D721Med (cell line): ENCODE data around the gene TNP2.

Source experiments
- DNase-seq: peaks from one replicate; pipeline ENCODE4 v3.0.0; 2011; ENCODE audit warnings: low spot score; ENCODE audit not compliant: insufficient read length
- FAIRE-seq: peaks from 2 replicates; lab custom pipeline; 2011; peaks lifted over from hg19 to GRCh38; lab: Jason Lieb, UNC
- TF ChIP-seq, protein P1 (sequence below): IDR thresholded peaks from 2 replicates; pipeline ENCODE4 v1.5.1; 2012; ENCODE audit warnings: mild to moderate bottlenecking, control low read depth; ENCODE audit not compliant: insufficient read depth; ENCODE audit errors: missing control alignments

TNP2 gene

DNA sequence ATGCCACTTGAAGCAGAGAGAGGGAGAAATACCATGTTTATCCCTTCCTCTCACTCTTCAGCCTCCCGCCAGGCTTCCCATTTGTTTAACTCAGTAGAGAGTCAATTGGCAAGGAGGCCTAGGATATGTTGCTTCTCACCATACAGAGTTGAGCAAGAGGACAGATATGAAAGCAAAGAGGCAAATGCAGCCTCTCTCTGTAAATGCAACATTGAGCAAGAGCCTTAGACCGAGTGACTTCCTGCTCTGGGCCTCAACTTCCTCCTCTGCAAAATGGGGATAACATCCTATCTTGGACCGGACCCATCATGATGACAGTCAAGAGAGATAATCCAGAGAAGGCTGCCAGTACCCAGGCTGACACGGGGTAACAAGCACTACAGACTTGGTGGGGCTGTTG is 49.9 kb downstream of the TNP2 start:
- DNase-seq: no peak
- FAIRE-seq: no peak
- TF ChIP-seq, protein P1, sequence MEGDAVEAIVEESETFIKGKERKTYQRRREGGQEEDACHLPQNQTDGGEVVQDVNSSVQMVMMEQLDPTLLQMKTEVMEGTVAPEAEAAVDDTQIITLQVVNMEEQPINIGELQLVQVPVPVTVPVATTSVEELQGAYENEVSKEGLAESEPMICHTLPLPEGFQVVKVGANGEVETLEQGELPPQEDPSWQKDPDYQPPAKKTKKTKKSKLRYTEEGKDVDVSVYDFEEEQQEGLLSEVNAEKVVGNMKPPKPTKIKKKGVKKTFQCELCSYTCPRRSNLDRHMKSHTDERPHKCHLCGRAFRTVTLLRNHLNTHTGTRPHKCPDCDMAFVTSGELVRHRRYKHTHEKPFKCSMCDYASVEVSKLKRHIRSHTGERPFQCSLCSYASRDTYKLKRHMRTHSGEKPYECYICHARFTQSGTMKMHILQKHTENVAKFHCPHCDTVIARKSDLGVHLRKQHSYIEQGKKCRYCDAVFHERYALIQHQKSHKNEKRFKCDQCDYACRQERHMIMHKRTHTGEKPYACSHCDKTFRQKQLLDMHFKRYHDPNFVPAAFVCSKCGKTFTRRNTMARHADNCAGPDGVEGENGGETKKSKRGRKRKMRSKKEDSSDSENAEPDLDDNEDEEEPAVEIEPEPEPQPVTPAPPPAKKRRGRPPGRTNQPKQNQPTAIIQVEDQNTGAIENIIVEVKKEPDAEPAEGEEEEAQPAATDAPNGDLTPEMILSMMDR: no peak

DNA sequence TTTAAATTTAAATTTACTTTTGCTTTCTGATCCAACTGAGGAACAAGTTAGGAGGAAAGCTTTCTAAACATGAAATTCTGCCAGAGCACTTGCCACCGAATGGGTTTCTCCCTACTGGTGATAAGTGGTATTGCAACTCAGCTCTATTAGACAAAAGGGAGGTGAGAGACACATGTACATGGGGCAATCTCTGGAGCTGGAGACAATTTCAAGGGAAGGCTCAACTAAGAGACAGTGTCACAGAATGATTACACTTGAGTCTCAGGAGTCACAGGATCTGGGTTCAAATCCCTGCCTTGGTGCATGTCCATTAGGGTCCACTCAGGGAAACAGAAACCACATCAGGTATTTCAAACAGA is 50.5 kb downstream of the TNP2 start:
- no peak for DNase-seq
- TF ChIP-seq, protein P1: no peak
- no peak for FAIRE-seq
